Neural progenitor cell (in vitro differentiated cells): ENCODE data around the gene MRPL17. TPM values are rescaled to one million over a fixed set of nuclear protein-coding genes. Genes with fewer than 3 reads are reported as not detected.

Experiments used
- DNase-seq: peaks from one replicate; pipeline ENCODE4 v3.0.0-alpha.2; 2016; ENCODE audit warnings: low spot score
- H2AFZ ChIP-seq: fragments of 200-600 bp; sonication (generic); replicated peaks from 2 replicates; pipeline ENCODE4 v1.6.1; 2016; ENCODE audit warnings: antibody characterized with exemption
- H3F3A ChIP-seq: fragments of 200-600 bp; sonication (generic); 2 replicates; pipeline ENCODE4 v1.6.1; 2016; ENCODE audit warnings: antibody characterized with exemption, low read depth
- H3K27ac ChIP-seq: fragments of 200-600 bp; sonication (generic); 2 replicates; pipeline ENCODE4 v1.5.1; 2016; ENCODE audit warnings: mild to moderate bottlenecking
- H3K27me3 ChIP-seq: fragments of 200-600 bp; sonication (generic); 2 replicates; pipeline ENCODE4 v1.6.1; 2016; ENCODE audit warnings: mild to moderate bottlenecking, moderate library complexity
- H3K36me3 ChIP-seq: fragments of 200-600 bp; sonication (generic); 2 replicates; pipeline ENCODE4 v1.5.1; 2016
- H3K4me1 ChIP-seq: fragments of 200-600 bp; sonication (generic); 2 replicates; pipeline ENCODE4 v1.6.1; 2016; ENCODE audit warnings: mixed run types
- H3K4me2 ChIP-seq: fragments of 200-600 bp; sonication (generic); 2 replicates; pipeline ENCODE4 v1.6.1; 2016
- H3K4me3 ChIP-seq: fragments of 200-600 bp; sonication (generic); 2 replicates; pipeline ENCODE4 v1.5.1; 2016
- H3K79me2 ChIP-seq: fragments of 200-600 bp; sonication (generic); 2 replicates; pipeline ENCODE4 v1.6.1; 2016; ENCODE audit warnings: low read depth
- H3K9ac ChIP-seq: fragments of 200-600 bp; sonication (generic); 2 replicates; pipeline ENCODE4 v1.6.1; 2016
- H3K9me3 ChIP-seq: fragments of 200-600 bp; sonication (generic); 2 replicates; pipeline ENCODE4 v1.5.1; 2016; ENCODE audit warnings: low read depth
- H4K20me1 ChIP-seq: fragments of 200-600 bp; sonication (generic); 2 replicates; pipeline ENCODE4 v1.6.1; 2016; ENCODE audit warnings: low read depth
- H3K27ac Mint-ChIP-seq: 3 replicates; pipeline ENCODE4 v1.8.0; 2021; ENCODE audit warnings: mixed read lengths
- H3K27me3 Mint-ChIP-seq: 2 replicates; pipeline ENCODE4 v1.8.0; 2022; ENCODE audit warnings: low read depth, mild to moderate bottlenecking, inconsistent platforms, moderate library complexity, mixed read lengths; ENCODE audit not compliant: insufficient read depth
- H3K36me3 Mint-ChIP-seq: 3 replicates; pipeline ENCODE4 v1.8.0; 2021; ENCODE audit warnings: mixed read lengths
- H3K4me1 Mint-ChIP-seq: 3 replicates; pipeline ENCODE4 v1.8.0; 2021; ENCODE audit warnings: mixed read lengths
- H3K4me3 Mint-ChIP-seq: 3 replicates; pipeline ENCODE4 v1.8.0; 2021; ENCODE audit warnings: mild to moderate bottlenecking, moderate library complexity, mixed read lengths
- H3K9me3 Mint-ChIP-seq: 3 replicates; pipeline ENCODE4 v1.8.0; 2020; ENCODE audit warnings: mixed read lengths
- CTCF ChIP-seq: fragments of 200-600 bp; sonication (generic); IDR thresholded peaks from 2 replicates; pipeline ENCODE4 v1.5.1; 2017; ENCODE audit warnings: antibody characterized with exemption, mild to moderate bottlenecking
- EZH2 ChIP-seq: fragments of 200-600 bp; sonication (generic); IDR thresholded peaks from 2 replicates; pipeline ENCODE4 v1.6.1; 2017; ENCODE audit warnings: antibody characterized with exemption, mild to moderate bottlenecking, moderate library complexity
- EZH2phosphoT487 ChIP-seq: fragments of 200-600 bp; sonication (generic); IDR thresholded peaks from 2 replicates; pipeline ENCODE4 v1.6.1; 2017; ENCODE audit warnings: antibody characterized with exemption
- total RNA-seq: library from RNA; depleted of rRNA; stranded (reverse); fragments of >200 nt; gene quantifications from 2 replicates; pipeline ENCODE4 v1.2.3, GENCODE V29; 2015; ENCODE audit warnings: low replicate concordance

The MRPL17 gene
- total RNA-seq, 1 donor from 2014 or later = 24.3 TPM

- Histone ChIP-seq H3K4me2 (peak overlapping the region; percentile 76), H3K27me3 (peaks cover 77% of the 10 kb centered on the region), H3K4me3 (peak overlapping the region; percentile 64), H3K9ac (no peak overlapping the region), H3K4me1 (peaks cover 3% of the 10 kb centered on the region), H3K9me3 (no peaks in the 10 kb centered on the region), H4K20me1 (no peaks in the 10 kb centered on the region), H2AFZ (no peak overlapping the region), H3K79me2 (no peaks in the 10 kb centered on the region), H3K36me3 (no peaks in the 10 kb centered on the region), H3K27ac (no peak overlapping the region), H3F3A (peaks cover 7% of the 10 kb centered on the region)
- Mint-ChIP-seq H3K27ac (no peak overlapping the region), H3K4me1 (peaks cover 11% of the 10 kb centered on the region), H3K4me3 (no peak overlapping the region), H3K27me3 (peaks cover 5% of the 10 kb centered on the region), H3K9me3 (no peaks in the 10 kb centered on the region), H3K36me3 (no peaks in the 10 kb centered on the region)
- TF ChIP-seq EZH2 (no peak), EZH2phosphoT487 (no peak), CTCF (no peak)
- peak; percentile 67 for DNase-seq
These were observed 27.9 kb downstream of the MRPL17 start for GRCh38 chr11:6655020-6655789.

DNA sequence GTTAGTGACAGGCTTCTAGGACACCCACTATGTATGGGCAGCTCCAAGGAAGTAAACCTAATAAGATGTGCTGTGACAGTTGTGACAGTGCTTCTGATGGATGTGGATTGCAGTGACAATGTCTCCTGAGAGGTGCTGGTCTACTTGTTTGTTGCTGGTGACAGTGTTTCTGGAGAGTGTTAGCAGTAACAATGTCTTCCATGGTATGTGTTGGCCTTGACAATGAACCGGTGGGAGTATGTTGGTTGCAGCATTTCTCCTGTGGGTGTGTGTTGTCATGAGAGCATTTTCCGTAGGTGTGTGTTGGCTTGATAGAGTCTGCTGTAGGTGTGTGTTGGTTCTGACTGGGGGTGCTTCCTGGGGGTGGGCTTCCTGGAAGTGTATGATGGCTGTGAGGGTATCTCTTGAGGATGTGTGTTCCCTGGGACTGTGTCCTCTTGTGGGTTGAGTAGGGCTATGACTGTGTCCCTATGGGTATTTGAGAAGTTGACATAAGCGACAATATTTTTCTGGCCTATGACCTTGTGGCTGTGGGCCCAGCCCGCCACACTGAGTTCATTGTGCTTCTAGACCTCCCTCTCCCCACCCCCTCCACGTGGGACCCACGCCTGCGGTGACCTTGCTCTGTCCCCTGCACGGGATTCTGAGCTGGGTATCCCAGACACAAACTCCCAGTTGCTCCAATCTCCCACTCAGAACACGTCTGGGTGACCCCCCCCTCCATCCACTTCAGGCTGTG lies 28.7 kb downstream of the MRPL17 start:
- Histone ChIP-seq H3F3A (peaks cover 7% of the 10 kb centered on the region), H3K79me2 (no peaks in the 10 kb centered on the region), H3K27me3 (peaks cover 77% of the 10 kb centered on the region), H3K36me3 (no peaks in the 10 kb centered on the region), H4K20me1 (no peaks in the 10 kb centered on the region), H2AFZ (no peak overlapping the region), H3K4me3 (peak overlapping the region; percentile 64), H3K9me3 (no peaks in the 10 kb centered on the region), H3K4me2 (peak overlapping the region; percentile 76), H3K27ac (no peak overlapping the region), H3K9ac (no peak overlapping the region), H3K4me1 (peaks cover 3% of the 10 kb centered on the region)
- Mint-ChIP-seq H3K4me3 (no peak overlapping the region), H3K36me3 (no peaks in the 10 kb centered on the region), H3K4me1 (peaks cover 11% of the 10 kb centered on the region), H3K9me3 (no peaks in the 10 kb centered on the region), H3K27ac (no peak overlapping the region), H3K27me3 (peaks cover 5% of the 10 kb centered on the region)
- TF ChIP-seq EZH2phosphoT487 (no peak), CTCF (no peak), EZH2 (no peak)
- DNase-seq = no peak

DNA sequence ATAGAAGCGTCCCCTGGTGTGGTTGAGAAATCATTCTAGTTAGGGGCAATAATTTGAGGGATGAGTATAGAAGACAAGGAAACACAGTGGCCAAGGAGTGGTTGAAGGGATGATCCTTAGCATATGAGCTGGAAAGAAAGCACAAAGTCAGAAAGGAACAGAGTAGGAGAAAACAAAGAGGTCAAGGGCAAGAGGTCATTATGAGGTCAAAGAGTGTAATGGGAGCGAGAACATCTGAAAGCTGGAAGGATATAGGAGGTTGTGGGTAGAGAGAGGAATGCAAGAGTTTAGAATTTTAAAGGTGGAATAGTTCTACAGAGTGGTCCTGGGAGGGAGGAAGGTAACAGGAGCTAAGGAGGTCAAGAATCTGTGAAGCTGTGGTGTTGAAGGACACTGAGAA lies 29.5 kb downstream of the MRPL17 start:
- Histone ChIP-seq H4K20me1 (no peaks in the 10 kb centered on the region), H3K27me3 (peaks cover 75% of the 10 kb centered on the region), H3K9me3 (no peaks in the 10 kb centered on the region), H3K36me3 (no peaks in the 10 kb centered on the region), H3K4me2 (no peak overlapping the region), H3K9ac (no peak overlapping the region), H3K4me1 (peaks cover 3% of the 10 kb centered on the region), H3K27ac (no peak overlapping the region), H3K4me3 (no peak overlapping the region), H2AFZ (no peak overlapping the region), H3K79me2 (no peaks in the 10 kb centered on the region), H3F3A (peaks cover 7% of the 10 kb centered on the region)
- H3K4me1 Mint-ChIP-seq = peaks cover 11% of the 10 kb centered on the region
- H3K36me3 Mint-ChIP-seq = no peaks in the 10 kb centered on the region
- no peaks in the 10 kb centered on the region for H3K9me3 Mint-ChIP-seq
- H3K4me3 Mint-ChIP-seq = no peak overlapping the region
- DNase-seq = no peak
- H3K27me3 Mint-ChIP-seq = peaks cover 5% of the 10 kb centered on the region
- no peak overlapping the region for H3K27ac Mint-ChIP-seq
- TF ChIP-seq CTCF (no peak), EZH2phosphoT487 (no peak), EZH2 (no peak)
